ENCODE results near the gene TMEM94. TPM values are rescaled to one million over a fixed set of nuclear protein-coding genes. Genes with fewer than 3 reads are reported as not detected.
A peak's percentile ranks its signal among the peaks of the same experiment; 100 is the strongest.

The TMEM94 gene
- total and polyA plus RNA-seq, 2 of the 13 experiments (the other 11 are each of a cell fraction or from before 2014, with no cell fraction given), result 32.6 to 134 TPM

- TF ChIP-seq ZNF407 (CRISPR knock-in tag; IDR thresholded peaks at IDR 0.05; ENCODE audit: not compliant biosample characterization) (no peak), ZNF709 (CRISPR knock-in tag; IDR thresholded peaks at IDR 0.05) (no peak), ZNF891 (CRISPR knock-in tag; IDR thresholded peaks at IDR 0.05) (no peak), NR2F2 (IDR thresholded peaks at IDR 0.05; ENCODE audit: borderline replicate concordance, low read depth) (no peak), SIN3A (IDR thresholded peaks at IDR 0.05; ENCODE audit: borderline replicate concordance, low read depth, low read length) (no peak), FOXA1 (IDR thresholded peaks at IDR 0.05) (no peak), FOXA1 (CRISPR knock-in tag; IDR thresholded peaks at IDR 0.05) (no peak), ZNF703 (CRISPR knock-in tag; IDR thresholded peaks at IDR 0.05; ENCODE audit: borderline replicate concordance) (no peak), ZNF274 (CRISPR knock-in tag; IDR thresholded peaks at IDR 0.05) (no peak; the same call in 1 of the 2 replicates), KDM2A (CRISPR knock-in tag; IDR thresholded peaks at IDR 0.05; ENCODE audit: borderline replicate concordance, low read depth) (peak; percentile 40; the same call in 1 of the 2 replicates), THAP8 (CRISPR knock-in tag; IDR thresholded peaks at IDR 0.05; ENCODE audit: borderline replicate concordance) (no peak), HOXD1 (CRISPR knock-in tag; IDR thresholded peaks at IDR 0.05) (0 out of 2 replicates have a peak, but pooled peaks have one; percentile 70), KLF9 (CRISPR knock-in tag; IDR thresholded peaks at IDR 0.05; ENCODE audit: low read depth) (no peak), ZBTB3 (CRISPR knock-in tag; IDR thresholded peaks at IDR 0.05; ENCODE audit: borderline replicate concordance, low read depth) (no peak), PBX3 (CRISPR knock-in tag; IDR thresholded peaks at IDR 0.05; ENCODE audit: borderline replicate concordance) (no peak), PHF8 (CRISPR knock-in tag; IDR thresholded peaks at IDR 0.05) (0 out of 2 replicates have a peak, but pooled peaks have one; percentile 40), ELF3 (CRISPR knock-in tag; IDR thresholded peaks at IDR 0.05) (0 out of 2 replicates have a peak, but pooled peaks have one; percentile 3), CENPBD1 (CRISPR knock-in tag; IDR thresholded peaks at IDR 0.05; ENCODE audit: borderline replicate concordance, low read depth) (no peak), DRAP1 (CRISPR knock-in tag; IDR thresholded peaks at IDR 0.05) (no peak)
These were observed 58.6 kb downstream of the TMEM94 start (continued) for GRCh38 chr17:75514919-75515495.

Data from HepG2 (cell line).